ENCODE results near the gene TLE3. TPM values are rescaled to one million over a fixed set of nuclear protein-coding genes. Genes with fewer than 3 reads are reported as not detected.
"Not testable (repeated sequence)": the region's sequence is repeated elsewhere in the genome, so short reads cannot be mapped to it uniquely, and the experiment has no call there.

Gene TLE3
- total and polyA plus RNA-seq, 2 experiments from 2014 or later = 21.2 to 45.9 TPM

DNA sequence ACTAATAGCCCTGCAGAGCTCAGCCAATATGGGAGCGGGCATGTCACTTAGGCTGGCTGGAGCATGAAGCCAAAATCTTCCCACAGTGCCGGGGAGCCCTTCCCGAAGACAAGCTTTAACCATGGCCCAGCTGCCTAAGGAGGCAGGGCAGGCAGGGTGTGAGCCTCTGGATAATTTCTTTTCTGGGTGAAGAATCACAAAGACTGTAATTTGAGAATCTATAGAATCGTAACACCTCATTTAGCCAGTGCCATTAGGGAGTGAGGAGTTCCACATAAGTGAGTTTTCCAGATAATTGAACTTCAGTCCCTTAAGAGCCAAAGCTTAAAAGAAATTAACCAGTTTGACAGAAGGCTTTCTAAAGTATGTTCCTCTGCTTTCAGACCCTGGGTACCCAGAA lies 40.2 kb upstream of the TLE3 start:
- no peaks in the 10 kb centered on the region for H3K9me3 ChIP-seq (ENCODE audit: low read depth)
- no peaks in the 10 kb centered on the region for H3K79me2 ChIP-seq
- no peaks in the 10 kb centered on the region for H3K9me2 ChIP-seq (replicated peaks; ENCODE audit: insufficient read depth)
- no peak overlapping the region for H3K4me2 ChIP-seq
- DNase-seq (ENCODE audit: low spot score) = no peak
- no peaks in the 10 kb centered on the region for H4K20me1 ChIP-seq (ENCODE audit: insufficient read depth, poor library complexity, severe bottlenecking)
- TF ChIP-seq, protein P1, sequence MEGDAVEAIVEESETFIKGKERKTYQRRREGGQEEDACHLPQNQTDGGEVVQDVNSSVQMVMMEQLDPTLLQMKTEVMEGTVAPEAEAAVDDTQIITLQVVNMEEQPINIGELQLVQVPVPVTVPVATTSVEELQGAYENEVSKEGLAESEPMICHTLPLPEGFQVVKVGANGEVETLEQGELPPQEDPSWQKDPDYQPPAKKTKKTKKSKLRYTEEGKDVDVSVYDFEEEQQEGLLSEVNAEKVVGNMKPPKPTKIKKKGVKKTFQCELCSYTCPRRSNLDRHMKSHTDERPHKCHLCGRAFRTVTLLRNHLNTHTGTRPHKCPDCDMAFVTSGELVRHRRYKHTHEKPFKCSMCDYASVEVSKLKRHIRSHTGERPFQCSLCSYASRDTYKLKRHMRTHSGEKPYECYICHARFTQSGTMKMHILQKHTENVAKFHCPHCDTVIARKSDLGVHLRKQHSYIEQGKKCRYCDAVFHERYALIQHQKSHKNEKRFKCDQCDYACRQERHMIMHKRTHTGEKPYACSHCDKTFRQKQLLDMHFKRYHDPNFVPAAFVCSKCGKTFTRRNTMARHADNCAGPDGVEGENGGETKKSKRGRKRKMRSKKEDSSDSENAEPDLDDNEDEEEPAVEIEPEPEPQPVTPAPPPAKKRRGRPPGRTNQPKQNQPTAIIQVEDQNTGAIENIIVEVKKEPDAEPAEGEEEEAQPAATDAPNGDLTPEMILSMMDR (IDR thresholded peaks at IDR 0.05; ENCODE audit: poor library complexity) = no peak
- TF ChIP-seq EZH2 (IDR thresholded peaks at IDR 0.05; ENCODE audit: borderline replicate concordance) (no peak), EZH2phosphoT487 (IDR thresholded peaks at IDR 0.05; ENCODE audit: low read depth, severe bottlenecking, unreplicated experiment) (no peak)
- no peaks in the 10 kb centered on the region for H3K27me3 ChIP-seq
- peaks cover 10% of the 10 kb centered on the region for H3K4me1 ChIP-seq (ENCODE audit: insufficient read depth)
- WGBS (ENCODE audit: low lambda C conversion rate, missing lambda C conversion rate) = 92% methylated on average over 4 of the region's 4 CpGs
- no peaks in the 10 kb centered on the region for H3K36me3 ChIP-seq (replicated peaks; ENCODE audit: insufficient read depth, low read depth)
- H3K27ac ChIP-seq = no peak overlapping the region
- H3K4me3 ChIP-seq = no peak overlapping the region
- no peak overlapping the region for H2AFZ ChIP-seq

DNA sequence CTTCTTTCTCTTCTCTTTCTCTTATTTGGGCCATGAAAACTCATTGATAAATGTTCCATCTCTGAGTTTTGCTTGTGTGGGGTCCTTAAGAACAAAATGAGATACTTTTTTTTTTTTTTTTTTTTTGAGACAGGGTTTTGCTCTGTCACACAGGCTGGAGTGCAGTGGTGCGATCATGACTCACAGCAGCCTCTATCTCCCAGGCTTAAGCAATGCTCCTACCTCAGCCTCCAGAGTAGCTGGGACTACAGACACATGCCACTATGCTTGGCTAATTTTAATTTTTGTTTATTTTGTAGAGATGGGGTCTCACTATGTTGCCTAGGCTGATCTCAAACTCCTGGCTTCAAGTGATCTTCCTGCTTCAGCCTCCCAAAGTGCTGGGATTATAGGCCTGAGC lies 39.3 kb upstream of the TLE3 start:
- not testable (repeated sequence) for H3K4me2 ChIP-seq; H3K79me2 ChIP-seq; H3K4me3 ChIP-seq; H3K27me3 ChIP-seq; H3K36me3 ChIP-seq (replicated peaks; ENCODE audit: insufficient read depth, low read depth); H4K20me1 ChIP-seq (ENCODE audit: insufficient read depth, poor library complexity, severe bottlenecking); H3K9me3 ChIP-seq (ENCODE audit: low read depth); DNase-seq (ENCODE audit: low spot score); H3K9me2 ChIP-seq (replicated peaks; ENCODE audit: insufficient read depth); H2AFZ ChIP-seq; H3K4me1 ChIP-seq (ENCODE audit: insufficient read depth); H3K27ac ChIP-seq
- WGBS (ENCODE audit: low lambda C conversion rate, missing lambda C conversion rate) = 100% methylated on average over 1 of the region's 1 CpG

DNA sequence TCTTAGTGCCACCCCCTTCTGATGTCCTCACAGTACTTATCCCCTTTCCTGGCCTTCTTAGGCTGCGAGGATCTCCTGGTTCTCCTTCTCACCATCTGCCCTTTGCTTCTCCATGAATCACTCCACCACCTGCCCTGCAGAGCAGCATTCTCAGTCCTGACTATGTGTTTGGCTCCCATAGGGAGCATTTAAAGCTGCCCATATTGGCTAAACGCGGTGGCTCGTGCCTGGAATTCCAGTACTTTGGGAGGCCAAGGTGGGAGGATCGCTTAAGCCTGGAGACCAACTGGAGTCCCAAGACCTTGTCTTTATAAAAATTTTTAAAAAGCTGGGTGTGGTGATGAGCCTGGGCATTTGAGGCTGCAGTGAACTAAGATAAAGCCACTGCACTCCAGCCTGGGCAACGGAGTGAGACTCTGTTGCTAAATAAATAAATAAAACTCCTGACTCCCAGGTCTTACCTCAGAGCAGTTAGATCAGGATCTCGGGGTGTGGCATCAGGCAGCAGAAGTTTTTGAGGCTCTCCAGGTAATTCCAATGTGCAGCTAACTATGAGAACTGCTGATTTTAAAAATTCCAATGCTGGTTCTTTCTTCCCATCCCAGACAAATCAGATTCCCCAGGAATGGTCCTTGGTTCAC lies 36.2 kb upstream of the TLE3 start:
- WGBS (ENCODE audit: low lambda C conversion rate, missing lambda C conversion rate) = 89% methylated on average over 7 of the region's 7 CpGs
- no peaks in the 10 kb centered on the region for H4K20me1 ChIP-seq (ENCODE audit: insufficient read depth, poor library complexity, severe bottlenecking)

GRCh38 chr15:70133296-70133695 lies 35.6 kb upstream of the TLE3 start:
- no peak overlapping the region for H2AFZ ChIP-seq
- H3K36me3 ChIP-seq (replicated peaks; ENCODE audit: insufficient read depth, low read depth) = no peaks in the 10 kb centered on the region
- H3K9me2 ChIP-seq (replicated peaks; ENCODE audit: insufficient read depth) = no peaks in the 10 kb centered on the region
- TF ChIP-seq, protein P1 (IDR thresholded peaks at IDR 0.05; ENCODE audit: poor library complexity) = no peak
- TF ChIP-seq EZH2phosphoT487 (IDR thresholded peaks at IDR 0.05; ENCODE audit: low read depth, severe bottlenecking, unreplicated experiment) (no peak), EZH2 (IDR thresholded peaks at IDR 0.05; ENCODE audit: borderline replicate concordance) (no peak)
- WGBS (ENCODE audit: low lambda C conversion rate, missing lambda C conversion rate) = 80% methylated on average over 6 of the region's 6 CpGs
- no peak overlapping the region for H3K4me3 ChIP-seq
- no peaks in the 10 kb centered on the region for H3K27me3 ChIP-seq
- H4K20me1 ChIP-seq (ENCODE audit: insufficient read depth, poor library complexity, severe bottlenecking) = no peaks in the 10 kb centered on the region
- no peak for DNase-seq (ENCODE audit: low spot score)
- no peaks in the 10 kb centered on the region for H3K9me3 ChIP-seq (ENCODE audit: low read depth)
- no peaks in the 10 kb centered on the region for H3K79me2 ChIP-seq
- no peak overlapping the region for H3K4me2 ChIP-seq
- H3K4me1 ChIP-seq (ENCODE audit: insufficient read depth) = no peaks in the 10 kb centered on the region
- H3K27ac ChIP-seq = no peak overlapping the region

More for the DNA sequence above, 36.2 kb upstream of the TLE3 start:
- H3K79me2 ChIP-seq = no peaks in the 10 kb centered on the region
- H3K27ac ChIP-seq = no peak overlapping the region
- H3K4me1 ChIP-seq (ENCODE audit: insufficient read depth) = no peaks in the 10 kb centered on the region
- H3K36me3 ChIP-seq (replicated peaks; ENCODE audit: insufficient read depth, low read depth) = no peaks in the 10 kb centered on the region
- DNase-seq (ENCODE audit: low spot score) = no peak
- H2AFZ ChIP-seq = no peak overlapping the region
- TF ChIP-seq, protein P1 (IDR thresholded peaks at IDR 0.05; ENCODE audit: poor library complexity) = no peak
- TF ChIP-seq EZH2 (IDR thresholded peaks at IDR 0.05; ENCODE audit: borderline replicate concordance) (no peak), EZH2phosphoT487 (IDR thresholded peaks at IDR 0.05; ENCODE audit: low read depth, severe bottlenecking, unreplicated experiment) (no peak)
- no peaks in the 10 kb centered on the region for H3K9me3 ChIP-seq (ENCODE audit: low read depth)
- no peak overlapping the region for H3K4me3 ChIP-seq
- no peaks in the 10 kb centered on the region for H3K9me2 ChIP-seq (replicated peaks; ENCODE audit: insufficient read depth)
- no peaks in the 10 kb centered on the region for H3K27me3 ChIP-seq
- H3K4me2 ChIP-seq = no peak overlapping the region

Measured in hepatocyte (in vitro differentiated cells).